GM23338 (cell line): ENCODE data around the gene ATP5PB.

Source experiments
- CREB1 ChIP-seq: fragments of 250-450 bp; sonication (Bioruptor Pico); IDR thresholded peaks from 2 replicates; pipeline ENCODE4 v1.5.0; 2020; ENCODE audit warnings: low read depth, mild to moderate bottlenecking, moderate library complexity
- CTCF ChIP-seq, 2 experiments: fragments of 200-600 bp in 1 of 2; sonication (generic) in 1 of 2; conservative IDR thresholded peaks; 2 replicates each; pipeline versions ENCODE4 v1.5.1 to v1.6.1; 2016 to 2017; ENCODE audit warnings: antibody characterized with exemption in 2 of 2, low read depth in 2 of 2, mild to moderate bottlenecking in 2 of 2, moderate library complexity in 1 of 2
- EZH2 ChIP-seq: fragments of 200-600 bp; sonication (generic); IDR thresholded peaks from one replicate; pipeline ENCODE4 v1.8.0; 2017; ENCODE audit warnings: antibody characterized with exemption, mild to moderate bottlenecking, low read depth; ENCODE audit not compliant: unreplicated experiment
- EZH2phosphoT487 ChIP-seq: fragments of 200-600 bp; sonication (generic); IDR thresholded peaks from one replicate; pipeline ENCODE4 v1.8.1; 2018; ENCODE audit warnings: antibody characterized with exemption; ENCODE audit not compliant: unreplicated experiment
- JUNB ChIP-seq: IDR thresholded peaks from one replicate; pipeline ENCODE4 v1.6.1; 2016; ENCODE audit warnings: antibody characterized with exemption; ENCODE audit not compliant: unreplicated experiment
- NANOG ChIP-seq: IDR thresholded peaks from 2 replicates; pipeline ENCODE4 v1.6.1; 2016; ENCODE audit warnings: antibody characterized with exemption, borderline replicate concordance
- POLR2AphosphoS5 ChIP-seq: IDR thresholded peaks from 2 replicates; pipeline ENCODE4 v1.6.1; 2016; ENCODE audit warnings: antibody characterized with exemption, low read depth
- ZNF331 ChIP-seq: fragments of 250-450 bp; sonication (Bioruptor Pico); IDR thresholded peaks from 2 replicates; pipeline ENCODE4 v1.5.0; 2020; ENCODE audit warnings: low read depth, mild to moderate bottlenecking, moderate library complexity
- TF ChIP-seq, protein P1 (sequence below): IDR thresholded peaks from one replicate; pipeline ENCODE4 v1.6.1; 2018; ENCODE audit warnings: antibody characterized with exemption; ENCODE audit not compliant: unreplicated experiment

- TF ChIP-seq EZH2 = no peak
- no peak for TF ChIP-seq EZH2phosphoT487
- peak in 1 of 2 experiments; percentile 33; a peak in 2 of 4 replicates for TF ChIP-seq CTCF (conservative IDR thresholded peaks at IDR 0.05; ENCODE audit: low read depth in 2 of 2)
- TF ChIP-seq CREB1 (CRISPR knock-in tag) = no peak
- TF ChIP-seq, protein P1, sequence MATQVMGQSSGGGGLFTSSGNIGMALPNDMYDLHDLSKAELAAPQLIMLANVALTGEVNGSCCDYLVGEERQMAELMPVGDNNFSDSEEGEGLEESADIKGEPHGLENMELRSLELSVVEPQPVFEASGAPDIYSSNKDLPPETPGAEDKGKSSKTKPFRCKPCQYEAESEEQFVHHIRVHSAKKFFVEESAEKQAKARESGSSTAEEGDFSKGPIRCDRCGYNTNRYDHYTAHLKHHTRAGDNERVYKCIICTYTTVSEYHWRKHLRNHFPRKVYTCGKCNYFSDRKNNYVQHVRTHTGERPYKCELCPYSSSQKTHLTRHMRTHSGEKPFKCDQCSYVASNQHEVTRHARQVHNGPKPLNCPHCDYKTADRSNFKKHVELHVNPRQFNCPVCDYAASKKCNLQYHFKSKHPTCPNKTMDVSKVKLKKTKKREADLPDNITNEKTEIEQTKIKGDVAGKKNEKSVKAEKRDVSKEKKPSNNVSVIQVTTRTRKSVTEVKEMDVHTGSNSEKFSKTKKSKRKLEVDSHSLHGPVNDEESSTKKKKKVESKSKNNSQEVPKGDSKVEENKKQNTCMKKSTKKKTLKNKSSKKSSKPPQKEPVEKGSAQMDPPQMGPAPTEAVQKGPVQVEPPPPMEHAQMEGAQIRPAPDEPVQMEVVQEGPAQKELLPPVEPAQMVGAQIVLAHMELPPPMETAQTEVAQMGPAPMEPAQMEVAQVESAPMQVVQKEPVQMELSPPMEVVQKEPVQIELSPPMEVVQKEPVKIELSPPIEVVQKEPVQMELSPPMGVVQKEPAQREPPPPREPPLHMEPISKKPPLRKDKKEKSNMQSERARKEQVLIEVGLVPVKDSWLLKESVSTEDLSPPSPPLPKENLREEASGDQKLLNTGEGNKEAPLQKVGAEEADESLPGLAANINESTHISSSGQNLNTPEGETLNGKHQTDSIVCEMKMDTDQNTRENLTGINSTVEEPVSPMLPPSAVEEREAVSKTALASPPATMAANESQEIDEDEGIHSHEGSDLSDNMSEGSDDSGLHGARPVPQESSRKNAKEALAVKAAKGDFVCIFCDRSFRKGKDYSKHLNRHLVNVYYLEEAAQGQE = no peak
- no peak for TF ChIP-seq JUNB
- no peak for TF ChIP-seq NANOG
- peak; percentile 42; the same call in 1 of the 2 replicates for TF ChIP-seq POLR2AphosphoS5
- no peak for TF ChIP-seq ZNF331 (CRISPR knock-in tag)
Observed at GRCh38 chr1:111507411-111508201, 58.3 kb downstream of the ATP5PB start.
